GM18861 (cell line): Measurements from ENCODE around the gene CLEC11A.

Experiments
- ATAC-seq: cut with Tn5 transposase; IDR thresholded peaks from one replicate; pipeline ENCODE4 v1.9.1; 2021; ENCODE audit not compliant: unreplicated experiment

Gene CLEC11A

GRCh38 chr19:50723069-50723468, at the start of gene CLEC11A:
Gene CLEC11A (plus strand): TSS chr19:50723364. CDS start chr19:50723526, 162 bp downstream.
- no peak for ATAC-seq

- no peak for ATAC-seq
Measured at GRCh38 chr19:50676625-50677197, 46.5 kb upstream of the CLEC11A start.

- ATAC-seq, result no peak
Measured at GRCh38 chr19:50677636-50678035, 45.5 kb upstream of the CLEC11A start.

GRCh38 chr19:50678323-50678722, 44.8 kb upstream of the CLEC11A start:
- no peak for ATAC-seq

GRCh38 chr19:50679177-50680125, 43.7 kb upstream of the CLEC11A start:
- ATAC-seq, result peak; percentile 69

GRCh38 chr19:50686310-50687032, 36.7 kb upstream of the CLEC11A start:
- ATAC-seq, result no peak

GRCh38 chr19:50688766-50689165, 34.4 kb upstream of the CLEC11A start:
- ATAC-seq, result no peak

- ATAC-seq, result no peak
Measured at GRCh38 chr19:50690439-50690838, 32.7 kb upstream of the CLEC11A start.

GRCh38 chr19:50693064-50693975, 29.8 kb upstream of the CLEC11A start:
- ATAC-seq, result no peak

- no peak for ATAC-seq
Measured at GRCh38 chr19:50694815-50695145, 28.4 kb upstream of the CLEC11A start.

GRCh38 chr19:50695251-50696093, 27.7 kb upstream of the CLEC11A start:
- no peak for ATAC-seq

GRCh38 chr19:50696094-50696483, 27.1 kb upstream of the CLEC11A start:
- no peak for ATAC-seq

GRCh38 chr19:50697414-50698124, 25.6 kb upstream of the CLEC11A start:
- no peak for ATAC-seq

- no peak for ATAC-seq
Measured at GRCh38 chr19:50701367-50701985, 21.7 kb upstream of the CLEC11A start.

- no peak for ATAC-seq
Measured at GRCh38 chr19:50702158-50702870, 20.9 kb upstream of the CLEC11A start.

- ATAC-seq, result no peak
Measured at GRCh38 chr19:50702871-50703829, 20.0 kb upstream of the CLEC11A start.
